Thyroid gland (tissue), 4 donors: ENCODE measurements around the gene SIX2.

Experiments
- CTCF ChIP-seq, 6 experiments: fragments of 200-600 bp in 3 of 6; fragments of 450-650 bp in 3 of 6; sonication (generic) in 3 of 6; IDR thresholded peaks; one replicate each; pipeline ENCODE4 v1.5.1; 2016 to 2019; ENCODE audit warnings: antibody characterized with exemption in 6 of 6, mild to moderate bottlenecking in 2 of 6, inconsistent platforms in 1 of 6, moderate library complexity in 1 of 6
- POLR2A ChIP-seq, 2 donors: fragments of 450-650 bp; IDR thresholded peaks; one replicate each; pipeline ENCODE4 v1.6.1; 2017; ENCODE audit warnings: antibody characterized with exemption in 2 of 2, mild to moderate bottlenecking in 2 of 2, moderate library complexity in 1 of 2

DNA sequence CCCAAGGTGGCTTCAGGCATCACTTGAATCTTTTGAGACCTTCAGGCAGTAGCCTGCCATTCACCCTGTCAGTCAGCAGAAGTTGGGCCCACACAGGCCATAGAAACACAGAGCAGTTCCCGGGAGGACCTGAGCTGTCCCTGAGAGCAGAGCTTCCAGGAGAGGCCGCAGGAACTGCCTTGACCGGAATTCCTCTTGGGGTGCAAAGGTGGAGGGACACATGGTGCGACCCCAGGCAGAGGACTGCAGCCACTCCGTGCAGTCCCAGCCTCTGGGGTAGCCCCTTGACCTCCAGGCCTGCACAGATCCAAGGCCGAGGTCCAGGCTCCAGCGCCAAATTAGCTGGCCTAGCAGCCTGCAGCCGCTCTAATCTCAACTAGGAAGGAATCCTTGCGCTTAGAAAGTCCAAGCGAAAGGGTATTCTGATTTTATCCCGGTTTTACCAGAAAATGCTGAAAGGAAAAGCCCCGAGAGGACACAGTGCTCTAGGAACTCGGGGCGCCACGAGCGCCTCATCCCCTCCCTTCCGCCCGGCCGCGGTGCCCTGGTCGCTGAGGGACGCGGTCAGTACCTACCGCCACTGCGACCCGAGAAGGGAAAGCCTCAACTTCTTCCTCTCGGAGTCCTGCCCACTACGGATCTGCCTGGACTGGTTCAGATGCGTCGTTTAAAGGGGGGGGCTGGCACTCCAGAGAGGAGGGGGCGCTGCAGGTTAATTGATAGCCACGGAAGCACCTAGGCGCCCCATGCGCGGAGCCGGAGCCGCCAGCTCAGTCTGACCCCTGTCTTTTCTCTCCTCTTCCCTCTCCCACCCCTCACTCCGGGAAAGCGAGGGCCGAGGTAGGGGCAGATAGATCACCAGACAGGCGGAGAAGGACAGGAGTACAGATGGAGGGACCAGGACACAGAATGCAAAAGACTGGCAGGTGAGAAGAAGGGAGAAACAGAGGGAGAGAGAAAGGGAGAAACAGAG lies 5.4 kb downstream of the SIX2 start:
- TF ChIP-seq CTCF (IDR thresholded peaks at IDR 0.05): no peak
- TF ChIP-seq POLR2A (IDR thresholded peaks at IDR 0.05): no peak
